HG02884 (cell line): ENCODE results near the gene FBN2.

ENCODE experiments used
- ATAC-seq: cut with Tn5 transposase; IDR thresholded peaks from one replicate; pipeline ENCODE4 v1.9.1; 2021; ENCODE audit warnings: mild to moderate bottlenecking, moderate library complexity; ENCODE audit not compliant: unreplicated experiment

Gene FBN2

GRCh38 chr5:128259607-128260021 lies 278.4 kb downstream of the FBN2 start:
- no peak for ATAC-seq

DNA sequence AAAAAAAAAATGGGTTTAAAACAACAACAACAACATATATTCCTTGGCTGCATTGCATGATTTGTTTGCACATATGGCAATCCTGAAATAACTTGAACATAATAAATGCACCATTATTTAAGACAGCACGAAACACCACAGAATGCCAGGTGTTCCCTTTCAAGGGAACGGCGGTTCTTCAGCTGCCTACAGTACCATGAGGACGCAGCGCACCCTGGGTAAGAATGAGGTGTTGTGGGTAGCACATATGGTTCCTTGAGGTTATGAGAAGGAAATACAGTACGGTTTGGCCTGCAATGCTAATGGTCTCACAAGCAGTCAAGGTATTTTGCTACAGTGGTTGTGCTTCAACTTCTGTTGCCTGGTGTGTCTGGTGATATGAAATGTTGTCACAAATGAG lies 279.7 kb downstream of the FBN2 start:
- no peak for ATAC-seq

DNA sequence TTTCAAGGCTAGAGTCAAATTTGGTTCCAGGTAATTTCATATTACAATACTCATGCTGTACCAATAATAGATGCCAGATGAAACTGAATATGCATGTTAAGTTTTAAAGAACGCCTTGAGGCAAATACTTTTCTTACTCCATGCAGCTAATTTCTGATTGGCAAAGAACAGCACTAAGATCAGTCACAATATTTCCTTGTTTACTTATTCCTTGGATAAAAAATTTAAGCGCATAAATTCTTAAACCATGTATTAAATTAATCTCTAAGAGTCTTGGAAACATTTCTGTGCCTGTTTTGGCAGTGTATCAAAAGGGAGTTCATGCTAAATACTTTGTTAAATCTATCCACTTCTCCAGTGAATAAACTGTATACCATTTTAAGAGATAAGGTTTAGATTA lies 281.0 kb downstream of the FBN2 start:
- ATAC-seq: no peak

- ATAC-seq: no peak
Measured at GRCh38 chr5:128254789-128255188, 283.3 kb downstream of the FBN2 start.

GRCh38 chr5:128253880-128254279 lies 284.2 kb downstream of the FBN2 start:
- ATAC-seq: no peak

DNA sequence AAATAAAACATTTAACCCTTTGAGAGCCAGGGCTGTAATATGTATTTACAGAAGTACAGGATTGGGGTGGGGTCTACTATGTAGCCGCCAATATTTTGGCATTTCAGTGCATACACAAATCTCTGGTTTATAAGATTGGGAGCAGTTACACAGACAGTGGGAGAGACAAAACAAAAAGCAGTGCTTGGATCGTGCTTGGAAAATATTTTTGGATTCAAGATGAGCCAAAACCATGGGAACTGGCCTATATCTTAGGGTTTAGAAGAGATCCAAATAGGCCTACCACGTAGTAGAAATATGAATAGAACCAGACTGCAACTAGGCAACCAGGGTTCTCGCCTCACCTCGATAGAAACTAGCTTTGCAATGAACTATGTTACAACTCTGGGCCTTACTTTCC lies 284.9 kb downstream of the FBN2 start:
- ATAC-seq: no peak

- ATAC-seq: no peak
Measured at GRCh38 chr5:128252756-128253155, 285.3 kb downstream of the FBN2 start.

DNA sequence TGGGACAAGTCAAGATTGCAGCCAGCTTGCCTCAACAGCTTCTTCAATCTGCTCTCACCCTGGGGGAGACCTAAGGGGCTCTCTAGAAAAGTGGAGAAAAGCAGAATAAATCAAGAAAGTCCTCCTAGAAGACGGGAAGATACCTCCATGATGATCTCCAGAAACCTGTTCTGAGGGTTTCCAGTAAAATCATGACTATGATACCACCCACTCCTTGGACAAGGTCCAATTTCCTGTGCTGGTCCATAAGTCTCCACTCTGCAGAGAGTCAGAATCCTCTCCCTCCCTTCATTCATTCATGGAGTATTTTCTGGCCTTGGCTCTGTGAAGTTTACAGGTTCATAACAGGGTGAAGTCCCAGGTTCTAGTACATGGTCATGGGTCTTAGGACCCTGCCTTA lies 285.8 kb downstream of the FBN2 start:
- ATAC-seq: no peak

GRCh38 chr5:128245974-128246373 lies 292.1 kb downstream of the FBN2 start:
- ATAC-seq: no peak

DNA sequence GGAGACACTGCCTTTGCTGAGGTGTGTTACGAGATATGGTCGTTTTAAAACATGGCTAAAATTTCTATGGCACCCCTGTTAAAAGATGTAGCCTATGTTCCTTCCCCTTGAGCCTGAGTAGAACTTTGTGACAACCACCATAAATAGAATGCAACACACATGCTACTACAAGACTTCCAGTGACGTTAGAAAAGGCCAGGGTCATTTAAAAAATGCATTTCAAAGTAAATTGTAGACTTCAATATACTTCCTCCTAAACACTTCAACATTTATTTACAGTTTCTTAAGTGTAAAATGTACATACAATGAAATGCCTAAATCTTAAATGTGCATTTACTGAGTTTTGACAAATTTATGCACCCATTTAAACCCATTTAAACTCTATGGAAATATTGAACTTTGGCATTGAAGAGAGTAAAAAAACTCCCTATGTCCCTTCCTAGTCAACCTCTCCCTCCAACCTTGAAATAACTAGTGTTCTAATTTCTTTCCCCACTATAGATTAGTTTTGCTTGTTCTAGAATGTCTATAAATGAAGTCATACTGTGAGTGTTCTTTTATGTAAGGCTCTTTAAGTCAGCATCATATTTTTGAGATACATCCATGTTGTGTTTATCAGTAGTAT lies 294.0 kb downstream of the FBN2 start:
- ATAC-seq: no peak

GRCh38 chr5:128241051-128241695 lies 296.9 kb downstream of the FBN2 start:
- no peak for ATAC-seq

- ATAC-seq: no peak
Measured at GRCh38 chr5:128237546-128237945, 300.5 kb downstream of the FBN2 start.

DNA sequence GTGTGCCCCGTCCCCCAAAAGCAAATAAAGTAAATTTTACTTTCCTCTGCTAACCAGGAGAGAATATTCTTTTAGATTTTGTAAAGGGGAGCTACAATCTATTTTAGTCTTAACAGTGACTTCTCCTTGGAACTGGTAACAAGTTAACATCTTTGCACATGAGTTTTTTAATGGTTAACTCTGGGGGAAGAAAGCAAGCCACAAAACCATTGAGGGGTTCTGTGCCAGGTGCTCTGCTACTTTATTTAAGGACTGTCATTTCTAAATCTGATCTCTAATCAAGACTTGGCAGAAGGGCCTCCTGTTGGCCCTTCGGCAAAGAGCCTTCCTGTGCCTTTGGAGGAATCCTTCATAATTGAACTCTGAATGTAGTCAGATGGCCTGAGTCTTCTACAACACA lies 301.0 kb downstream of the FBN2 start:
- no peak for ATAC-seq

DNA sequence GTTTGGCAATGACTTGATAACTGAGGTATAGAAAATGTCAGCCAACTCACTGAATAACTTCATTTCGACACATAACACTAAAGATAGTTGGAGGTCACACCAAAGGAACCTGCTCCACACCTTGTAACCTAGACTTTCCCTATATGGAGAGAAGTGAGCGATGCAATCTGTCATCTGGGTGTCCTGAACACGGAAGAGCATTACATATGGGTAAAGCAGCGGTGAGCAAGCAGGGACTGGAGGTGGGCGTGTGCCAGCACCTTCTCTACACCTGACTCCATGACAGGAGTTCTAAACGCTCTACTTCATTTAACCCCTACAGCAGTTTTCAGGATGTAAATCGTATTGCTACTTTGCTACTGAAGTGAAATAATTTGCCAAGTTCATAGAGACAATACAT lies 301.7 kb downstream of the FBN2 start:
- ATAC-seq: no peak

DNA sequence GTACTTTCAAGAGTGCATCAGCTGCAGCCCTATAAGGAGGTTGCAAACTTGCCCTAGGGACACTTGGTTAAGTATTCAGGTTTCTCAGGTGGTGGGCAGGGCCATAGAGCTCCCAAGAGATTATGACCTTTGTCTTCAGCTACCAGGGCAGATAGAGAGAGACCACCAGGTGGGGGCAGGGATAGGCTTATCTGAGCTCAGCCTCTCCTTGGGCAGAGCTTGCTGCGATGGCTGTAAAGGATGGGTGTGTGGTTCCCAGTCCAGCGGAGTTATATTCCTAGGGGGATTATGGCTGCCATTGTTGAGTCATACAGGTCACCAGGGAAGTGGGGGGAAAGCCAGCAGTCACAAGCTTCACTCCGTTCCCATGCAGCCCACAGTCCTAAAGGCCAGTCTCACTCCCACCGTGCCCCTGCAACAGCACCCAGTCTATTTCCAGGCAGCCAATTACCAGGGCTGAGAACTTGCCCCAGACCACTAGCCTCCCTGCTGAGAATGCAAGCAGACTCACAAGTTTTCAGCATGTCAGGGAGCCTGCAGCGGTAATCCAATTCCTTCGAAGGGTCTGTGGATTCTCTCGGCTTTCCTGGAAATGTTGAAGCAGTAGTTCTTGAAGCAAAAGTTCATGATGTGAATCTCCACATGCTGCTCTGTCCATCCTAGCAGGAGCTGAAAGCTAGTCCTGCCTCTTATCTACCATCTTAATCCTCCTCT lies 303.0 kb downstream of the FBN2 start:
- no peak for ATAC-seq

DNA sequence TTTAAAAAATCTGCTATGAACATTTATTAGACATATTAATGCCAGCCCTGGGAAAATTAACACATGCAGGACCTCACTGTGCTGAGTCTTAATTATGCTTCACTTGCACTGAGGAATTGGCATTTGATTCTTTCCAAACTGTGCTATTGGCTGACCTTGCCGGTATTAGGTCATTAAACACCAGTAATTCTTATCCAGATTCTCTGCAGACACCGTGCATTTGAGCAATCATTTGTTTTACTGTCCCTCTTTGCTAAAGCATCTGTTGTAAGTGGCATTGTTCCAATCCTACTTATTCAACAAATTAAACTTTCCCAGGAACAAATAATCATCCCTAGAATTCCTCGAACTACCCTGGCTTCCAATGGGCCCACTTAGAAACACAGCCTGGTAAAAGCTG lies 309.5 kb downstream of the FBN2 start:
- no peak for ATAC-seq

GRCh38 chr5:128228008-128228407 lies 310.0 kb downstream of the FBN2 start:
- no peak for ATAC-seq

GRCh38 chr5:128225245-128226030 lies 312.6 kb downstream of the FBN2 start:
- no peak for ATAC-seq

GRCh38 chr5:128224336-128224735 lies 313.7 kb downstream of the FBN2 start:
- ATAC-seq: no peak

- no peak for ATAC-seq
Measured at GRCh38 chr5:128220841-128221240, 317.2 kb downstream of the FBN2 start.

DNA sequence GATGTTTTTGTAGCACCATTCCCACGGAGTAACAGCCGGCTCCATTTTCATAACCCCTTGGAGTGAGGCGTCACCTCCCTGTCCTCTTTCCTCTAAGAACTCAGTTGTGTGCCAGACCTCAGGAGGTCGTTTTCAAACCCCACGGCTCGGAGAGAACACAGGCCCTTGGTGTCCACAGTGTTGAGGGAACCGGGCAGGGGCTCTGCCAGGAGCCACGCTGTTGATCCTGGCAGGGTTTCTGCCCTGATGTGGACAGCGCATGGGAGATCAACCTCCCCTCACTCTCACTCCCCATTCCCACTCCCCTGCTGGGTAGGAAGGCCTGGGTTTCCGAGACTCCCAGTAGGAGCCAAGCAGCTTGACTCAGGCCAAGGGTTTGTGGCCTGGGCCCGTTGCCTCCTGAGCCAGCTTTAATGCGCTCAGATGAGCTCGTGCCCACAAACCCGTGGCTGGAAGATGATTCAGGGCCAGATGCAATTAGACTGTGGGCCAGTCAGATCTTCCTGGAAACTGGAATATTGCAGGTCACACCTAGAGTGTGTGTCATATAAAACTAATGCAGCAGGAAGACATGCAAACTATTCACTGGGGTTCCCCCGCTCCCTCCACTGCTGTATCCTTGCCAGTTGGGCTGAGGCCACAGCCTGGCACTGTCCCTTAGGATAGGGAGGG lies 321.0 kb downstream of the FBN2 start:
- ATAC-seq: no peak
